ENCODE measurements around the gene SPSB1. TPM values are rescaled to one million over a fixed set of nuclear protein-coding genes. Genes with fewer than 3 reads are reported as not detected.

Gene SPSB1
- total and polyA plus RNA-seq, 2 of the 4 experiments (the other 2 are of a cell fraction), result 16.7 to 19.8 TPM

GRCh38 chr1:9296850-9297249 lies 4.2 kb downstream of the SPSB1 start:
- 100% methylated on average over 3 of the region's 6 CpGs; no CpG with 5 or more reads in 1 of the 2 experiments for WGBS, 2 experiments (ENCODE audit: extremely low coverage in 2 of 2, insufficient read length in 1 of 2)

More at GRCh38 chr1:9296850-9297249, 4.2 kb downstream of the SPSB1 start:
- H4K5ac ChIP-seq (ENCODE audit: low read depth, low read length), result no peak overlapping the region
- peaks cover 42 to 80% of the 10 kb centered on the region in 2 experiments for H3K79me1 ChIP-seq (ENCODE audit: low read depth in 1 of 2, low read length in 2 of 2)
- no peak overlapping the region for H2AK9ac ChIP-seq (replicated peaks; ENCODE audit: low read depth, low read length, poor library complexity)
- no peak overlapping the region for H3K4me2 ChIP-seq (ENCODE audit: low read depth, low read length)
- H4K8ac ChIP-seq (ENCODE audit: low read depth in 2 of 2, low read length in 2 of 2), result no peak overlapping the region
- ATAC-seq (ENCODE audit: low read depth), result no peak
- in situ Hi-C loops (cut with MboI; ENCODE audit: low sequenced_read_pairs), result no loop called here
- no peak overlapping the region for H2BK15ac ChIP-seq (ENCODE audit: low read depth, low read length)
- H3K14ac ChIP-seq (replicated peaks; ENCODE audit: low read depth, low read length), result 0 out of 2 replicates have a peak overlapping the region, but pooled peaks have one; percentile 11
- no peak overlapping the region for H2BK20ac ChIP-seq (ENCODE audit: low read depth, low read length)
- no peak overlapping the region for H4K91ac ChIP-seq (ENCODE audit: insufficient read depth, low read depth, low read length)
- dilution Hi-C loops (cut with HindIII; ENCODE audit: low sequenced_read_pairs, unreplicated experiment), result no loop called here
- no peak overlapping the region for H2BK5ac ChIP-seq (ENCODE audit: low read depth, low read length, poor library complexity, severe bottlenecking)
- H3K4ac ChIP-seq (ENCODE audit: low read depth, low read length), result no peak overlapping the region
- H3K27ac ChIP-seq (ENCODE audit: insufficient read depth, low read length), result no peak overlapping the region
- H3K18ac ChIP-seq (ENCODE audit: low read depth, low read length), result no peak overlapping the region
- ChIA-PET CTCF (no interaction called here), POLR2A (ENCODE audit: unreplicated experiment) (no interaction called here)
- peaks cover 61% of the 10 kb centered on the region for H4K20me1 ChIP-seq (ENCODE audit: insufficient read depth, low read length)
- H3K9me1 ChIP-seq (ENCODE audit: insufficient read depth, low read length), result peaks cover 38% of the 10 kb centered on the region
- H3K36me3 ChIP-seq (ENCODE audit: control insufficient read depth, insufficient read depth, low read length), result peaks cover 4% of the 10 kb centered on the region; the same call in 1 of the 2 replicates
- intact Hi-C loops (cut with micrococcal nuclease), result no loop called here
- H3K4me3 ChIP-seq (ENCODE audit: insufficient read depth, low read depth, low read length), result no peak overlapping the region
- no peak overlapping the region for H2BK120ac ChIP-seq (ENCODE audit: low read depth, low read length)
- no peak for TF ChIP-seq NFE2L2 (IDR thresholded peaks at IDR 0.05; ENCODE audit: low read depth, low read length)
- no peak for TF ChIP-seq MAFK (IDR thresholded peaks at IDR 0.05; ENCODE audit: low read depth, low read length)
- no peak for TF ChIP-seq MXI1 (IDR thresholded peaks at IDR 0.05; ENCODE audit: borderline replicate concordance, low read depth, low read length)
- no peak for TF ChIP-seq POLR2A (IDR thresholded peaks at IDR 0.05; ENCODE audit: low read depth, low read length)
- no peak for TF ChIP-seq SMC3 (IDR thresholded peaks at IDR 0.05; ENCODE audit: low read depth, low read length)
- no peak for TF ChIP-seq CHD1 (IDR thresholded peaks at IDR 0.05; ENCODE audit: low read depth, low read length)
- TF ChIP-seq RCOR1 (IDR thresholded peaks at IDR 0.05; ENCODE audit: insufficient replicate concordance, low read length), result no peak
- DNase-seq, result no peak
- no peaks in the 10 kb centered on the region for H3K9me3 ChIP-seq (ENCODE audit: control insufficient read depth, insufficient read depth, low read length)
- peaks cover 27% of the 10 kb centered on the region for H3K4me1 ChIP-seq (ENCODE audit: control insufficient read depth, insufficient read depth, low read length)
- H3K27me3 ChIP-seq (ENCODE audit: control insufficient read depth, insufficient read depth, low read length), result no peaks in the 10 kb centered on the region
- no peak overlapping the region for H2AK5ac ChIP-seq (ENCODE audit: low read depth, low read length)
- H3K23ac ChIP-seq (ENCODE audit: low read depth, low read length), result no peak overlapping the region
- H2AFZ ChIP-seq (replicated peaks; ENCODE audit: low read length, poor library complexity), result no peak overlapping the region
- no TSS peak for BruUV-seq (replicated peaks)
- no peak overlapping the region for H3K56ac ChIP-seq (ENCODE audit: extremely low read depth, insufficient read depth, low read length)
- no peak overlapping the region for H3K9ac ChIP-seq (ENCODE audit: low read depth, low read length)

All from IMR-90 (cell line).